GM06990 (cell line): Measurements from ENCODE around the gene NT5DC4.

Source experiments
- DNase-seq: peaks from one replicate; pipeline ENCODE4 v3.0.0-alpha.2; 2011; ENCODE audit not compliant: insufficient read length; ENCODE audit errors: extremely low read depth
- H3K27me3 ChIP-seq: replicated peaks from 2 replicates; pipeline ENCODE4 v1.6.0; 2011; ENCODE audit warnings: low read length; ENCODE audit not compliant: control insufficient read depth, insufficient read depth
- H3K36me3 ChIP-seq: 2 replicates; pipeline ENCODE4 v1.5.1; 2011; ENCODE audit warnings: low read length; ENCODE audit not compliant: control insufficient read depth, insufficient read depth
- H3K4me3 ChIP-seq: replicated peaks from 2 replicates; pipeline ENCODE4 v1.5.1; 2011; ENCODE audit warnings: low read depth, mild to moderate bottlenecking, control low read depth, low read length
- TF ChIP-seq, protein P1 (sequence below): IDR thresholded peaks from 2 replicates; pipeline ENCODE4 v1.5.1; 2011; ENCODE audit warnings: low read length, control low read depth, mild to moderate bottlenecking, inconsistent platforms; ENCODE audit not compliant: insufficient read depth, poor library complexity, severe bottlenecking

The NT5DC4 gene

DNA sequence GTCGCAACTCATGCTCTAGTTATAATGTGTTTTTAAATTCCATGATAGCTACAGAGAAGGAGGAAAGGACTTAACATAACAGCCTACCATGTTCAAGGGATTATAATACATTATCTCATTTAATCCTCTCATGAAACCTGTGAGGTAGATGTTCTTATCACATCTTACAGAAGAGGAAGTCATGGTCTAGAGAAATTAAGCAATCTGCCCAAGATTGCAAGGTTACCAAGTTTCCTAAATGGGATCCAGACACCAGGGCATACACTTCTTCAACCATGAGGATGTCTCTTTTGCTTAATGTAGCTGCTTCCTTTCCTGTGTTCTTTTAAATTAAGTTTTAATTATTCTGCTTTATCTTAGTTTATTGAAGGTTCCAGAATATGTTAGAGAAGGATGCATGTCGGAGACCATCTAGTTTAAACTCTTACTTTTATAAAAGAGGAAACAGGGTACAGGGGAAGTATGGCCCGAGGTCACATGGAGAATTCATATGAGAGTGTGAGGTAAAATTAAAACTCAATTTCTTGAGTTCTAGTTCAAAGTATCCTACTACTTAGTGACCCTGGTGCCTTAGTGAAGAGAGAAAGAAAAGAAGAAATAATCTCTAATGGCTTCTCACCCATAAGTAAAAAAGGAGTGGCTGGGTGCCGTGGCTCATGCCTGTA, 67.0 kb downstream of the NT5DC4 start:
- no peaks in the 10 kb centered on the region for H3K27me3 ChIP-seq
- TF ChIP-seq, protein P1, sequence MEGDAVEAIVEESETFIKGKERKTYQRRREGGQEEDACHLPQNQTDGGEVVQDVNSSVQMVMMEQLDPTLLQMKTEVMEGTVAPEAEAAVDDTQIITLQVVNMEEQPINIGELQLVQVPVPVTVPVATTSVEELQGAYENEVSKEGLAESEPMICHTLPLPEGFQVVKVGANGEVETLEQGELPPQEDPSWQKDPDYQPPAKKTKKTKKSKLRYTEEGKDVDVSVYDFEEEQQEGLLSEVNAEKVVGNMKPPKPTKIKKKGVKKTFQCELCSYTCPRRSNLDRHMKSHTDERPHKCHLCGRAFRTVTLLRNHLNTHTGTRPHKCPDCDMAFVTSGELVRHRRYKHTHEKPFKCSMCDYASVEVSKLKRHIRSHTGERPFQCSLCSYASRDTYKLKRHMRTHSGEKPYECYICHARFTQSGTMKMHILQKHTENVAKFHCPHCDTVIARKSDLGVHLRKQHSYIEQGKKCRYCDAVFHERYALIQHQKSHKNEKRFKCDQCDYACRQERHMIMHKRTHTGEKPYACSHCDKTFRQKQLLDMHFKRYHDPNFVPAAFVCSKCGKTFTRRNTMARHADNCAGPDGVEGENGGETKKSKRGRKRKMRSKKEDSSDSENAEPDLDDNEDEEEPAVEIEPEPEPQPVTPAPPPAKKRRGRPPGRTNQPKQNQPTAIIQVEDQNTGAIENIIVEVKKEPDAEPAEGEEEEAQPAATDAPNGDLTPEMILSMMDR, result no peak
- no peaks in the 10 kb centered on the region for H3K36me3 ChIP-seq
- H3K4me3 ChIP-seq, result no peak overlapping the region
- DNase-seq, result no peak

DNA sequence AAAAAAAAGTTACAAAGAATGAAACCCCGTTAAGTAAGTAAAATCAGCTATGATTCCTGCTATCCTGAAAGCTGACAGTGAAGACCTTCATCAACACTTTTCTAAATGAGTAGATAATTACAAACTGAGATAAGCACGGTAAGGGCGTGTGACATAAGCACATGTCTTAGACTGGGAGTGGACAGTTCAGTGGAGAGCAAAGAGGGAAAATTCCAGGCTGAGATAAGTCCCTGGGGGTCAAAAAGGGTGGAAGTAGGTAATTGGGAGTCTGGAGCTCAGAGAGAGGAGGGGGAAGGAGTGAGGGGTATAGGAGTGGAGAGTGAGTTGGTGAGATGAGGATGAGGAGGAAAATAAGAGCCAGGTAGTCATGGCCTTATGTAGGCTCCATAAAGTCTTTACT, 67.8 kb downstream of the NT5DC4 start:
- no peaks in the 10 kb centered on the region for H3K27me3 ChIP-seq
- TF ChIP-seq, protein P1, result no peak
- H3K36me3 ChIP-seq, result no peaks in the 10 kb centered on the region
- DNase-seq, result no peak
- no peak overlapping the region for H3K4me3 ChIP-seq
